ENCODE data around the gene RGMB.

RGMB gene

GRCh38 chr5:98768160-98768959, 5.1 kb upstream of the RGMB start:
- peaks cover 3% of the 10 kb centered on the region; the same call in 1 of the 2 replicates for H3K36me3 ChIP-seq (ENCODE audit: insufficient read depth, low read length)
- peak overlapping the region; percentile 89 for H3K27ac ChIP-seq (ENCODE audit: low read depth, low read length)
- peak overlapping the region; percentile 85 for H3K4me3 ChIP-seq (ENCODE audit: low read depth, low read length)
- no peaks in the 10 kb centered on the region for H3K27me3 ChIP-seq (ENCODE audit: insufficient read depth, low read length)
- peaks cover 18% of the 10 kb centered on the region for H3K4me1 ChIP-seq (ENCODE audit: control insufficient read depth, insufficient read depth, low read length, unreplicated experiment)
- H3K79me2 ChIP-seq (ENCODE audit: control insufficient read depth, insufficient read depth, low read length, unreplicated experiment): peaks cover 42% of the 10 kb centered on the region
- peak overlapping the region; percentile 98 for H2AFZ ChIP-seq (ENCODE audit: low read length, unreplicated experiment)

GRCh38 chr5:98768960-98769209, 4.6 kb upstream of the RGMB start:
- Histone ChIP-seq H3K79me2 (ENCODE audit: control insufficient read depth, insufficient read depth, low read length, unreplicated experiment) (peaks cover 45% of the 10 kb centered on the region), H3K36me3 (ENCODE audit: insufficient read depth, low read length) (peaks cover 3% of the 10 kb centered on the region; the same call in 1 of the 2 replicates), H3K4me3 (ENCODE audit: low read depth, low read length) (peak overlapping the region; percentile 85), H3K27me3 (ENCODE audit: insufficient read depth, low read length) (no peaks in the 10 kb centered on the region), H2AFZ (ENCODE audit: low read length, unreplicated experiment) (peak overlapping the region; percentile 98), H3K4me1 (ENCODE audit: control insufficient read depth, insufficient read depth, low read length, unreplicated experiment) (peaks cover 12% of the 10 kb centered on the region), H3K27ac (ENCODE audit: low read depth, low read length) (peak overlapping the region; percentile 89)

GRCh38 chr5:98769210-98769958, 4.1 kb upstream of the RGMB start:
- H3K36me3 ChIP-seq (ENCODE audit: insufficient read depth, low read length): peaks cover 3% of the 10 kb centered on the region; the same call in 1 of the 2 replicates
- peaks cover 50% of the 10 kb centered on the region for H3K79me2 ChIP-seq (ENCODE audit: control insufficient read depth, insufficient read depth, low read length, unreplicated experiment)
- peaks cover 9% of the 10 kb centered on the region for H3K4me1 ChIP-seq (ENCODE audit: control insufficient read depth, insufficient read depth, low read length, unreplicated experiment)
- peak overlapping the region; percentile 89 for H3K27ac ChIP-seq (ENCODE audit: low read depth, low read length)
- no peaks in the 10 kb centered on the region for H3K27me3 ChIP-seq (ENCODE audit: insufficient read depth, low read length)
- peak overlapping the region; percentile 98 for H2AFZ ChIP-seq (ENCODE audit: low read length, unreplicated experiment)
- peak overlapping the region; percentile 85 for H3K4me3 ChIP-seq (ENCODE audit: low read depth, low read length)

- H3K79me2 ChIP-seq (ENCODE audit: control insufficient read depth, insufficient read depth, low read length, unreplicated experiment): peaks cover 55% of the 10 kb centered on the region
- H3K27me3 ChIP-seq (ENCODE audit: insufficient read depth, low read length): no peaks in the 10 kb centered on the region
- H3K36me3 ChIP-seq (ENCODE audit: insufficient read depth, low read length): peaks cover 4% of the 10 kb centered on the region; the same call in 1 of the 2 replicates
- peaks cover 9% of the 10 kb centered on the region for H3K4me1 ChIP-seq (ENCODE audit: control insufficient read depth, insufficient read depth, low read length, unreplicated experiment)
- H3K4me3 ChIP-seq (ENCODE audit: low read depth, low read length): peak overlapping the region; percentile 85
- H2AFZ ChIP-seq (ENCODE audit: low read length, unreplicated experiment): peak overlapping the region; percentile 98
- peak overlapping the region; percentile 89 for H3K27ac ChIP-seq (ENCODE audit: low read depth, low read length)
Measured at GRCh38 chr5:98769959-98770208, 3.6 kb upstream of the RGMB start.

- H3K27ac ChIP-seq (ENCODE audit: low read depth, low read length): peak overlapping the region; percentile 89
- peak overlapping the region; percentile 85 for H3K4me3 ChIP-seq (ENCODE audit: low read depth, low read length)
- H3K4me1 ChIP-seq (ENCODE audit: control insufficient read depth, insufficient read depth, low read length, unreplicated experiment): peaks cover 9% of the 10 kb centered on the region
- no peaks in the 10 kb centered on the region for H3K27me3 ChIP-seq (ENCODE audit: insufficient read depth, low read length)
- H3K36me3 ChIP-seq (ENCODE audit: insufficient read depth, low read length): peaks cover 8% of the 10 kb centered on the region
- H3K79me2 ChIP-seq (ENCODE audit: control insufficient read depth, insufficient read depth, low read length, unreplicated experiment): peaks cover 60% of the 10 kb centered on the region
- peak overlapping the region; percentile 86 for H2AFZ ChIP-seq (ENCODE audit: low read length, unreplicated experiment)
Measured at GRCh38 chr5:98770209-98770910, 3.1 kb upstream of the RGMB start.

- peaks cover 9% of the 10 kb centered on the region for H3K4me1 ChIP-seq (ENCODE audit: control insufficient read depth, insufficient read depth, low read length, unreplicated experiment)
- peaks cover 12% of the 10 kb centered on the region for H3K36me3 ChIP-seq (ENCODE audit: insufficient read depth, low read length)
- peaks cover 66% of the 10 kb centered on the region for H3K79me2 ChIP-seq (ENCODE audit: control insufficient read depth, insufficient read depth, low read length, unreplicated experiment)
- peak overlapping the region; percentile 89 for H3K27ac ChIP-seq (ENCODE audit: low read depth, low read length)
- H3K27me3 ChIP-seq (ENCODE audit: insufficient read depth, low read length): no peaks in the 10 kb centered on the region
- peak overlapping the region; percentile 85 for H3K4me3 ChIP-seq (ENCODE audit: low read depth, low read length)
- peak overlapping the region; percentile 86 for H2AFZ ChIP-seq (ENCODE audit: low read length, unreplicated experiment)
Measured at GRCh38 chr5:98770911-98771322, 2.5 kb upstream of the RGMB start.

- Histone ChIP-seq H3K27ac (ENCODE audit: low read depth, low read length) (peak overlapping the region; percentile 89), H2AFZ (ENCODE audit: low read length, unreplicated experiment) (peak overlapping the region; percentile 86)
Measured at GRCh38 chr5:98771382-98772109, 1.9 kb upstream of the RGMB start.

GRCh38 chr5:98772415-98773213, 849 bp upstream of the RGMB start:
- peak overlapping the region; percentile 85 for H3K4me3 ChIP-seq (ENCODE audit: low read depth, low read length)
- H3K27me3 ChIP-seq (ENCODE audit: insufficient read depth, low read length): no peaks in the 10 kb centered on the region
- peaks cover 83% of the 10 kb centered on the region for H3K79me2 ChIP-seq (ENCODE audit: control insufficient read depth, insufficient read depth, low read length, unreplicated experiment)
- peak overlapping the region; percentile 69 for H2AFZ ChIP-seq (ENCODE audit: low read length, unreplicated experiment)
- H3K4me1 ChIP-seq (ENCODE audit: control insufficient read depth, insufficient read depth, low read length, unreplicated experiment): peaks cover 15% of the 10 kb centered on the region
- peaks cover 16% of the 10 kb centered on the region for H3K36me3 ChIP-seq (ENCODE audit: insufficient read depth, low read length)
- peak overlapping the region; percentile 89 for H3K27ac ChIP-seq (ENCODE audit: low read depth, low read length)

More at GRCh38 chr5:98771382-98772109, 1.9 kb upstream of the RGMB start:
- Histone ChIP-seq H3K79me2 (ENCODE audit: control insufficient read depth, insufficient read depth, low read length, unreplicated experiment) (peaks cover 72% of the 10 kb centered on the region), H3K36me3 (ENCODE audit: insufficient read depth, low read length) (peaks cover 12% of the 10 kb centered on the region), H3K4me1 (ENCODE audit: control insufficient read depth, insufficient read depth, low read length, unreplicated experiment) (peaks cover 12% of the 10 kb centered on the region), H3K4me3 (ENCODE audit: low read depth, low read length) (peak overlapping the region; percentile 85), H3K27me3 (ENCODE audit: insufficient read depth, low read length) (no peaks in the 10 kb centered on the region)

GRCh38 chr5:98773214-98773463, 324 bp upstream of the RGMB start:
- peak overlapping the region; percentile 89 for H3K27ac ChIP-seq (ENCODE audit: low read depth, low read length)
- H3K4me1 ChIP-seq (ENCODE audit: control insufficient read depth, insufficient read depth, low read length, unreplicated experiment): peaks cover 13% of the 10 kb centered on the region
- peaks cover 88% of the 10 kb centered on the region for H3K79me2 ChIP-seq (ENCODE audit: control insufficient read depth, insufficient read depth, low read length, unreplicated experiment)
- peaks cover 17% of the 10 kb centered on the region for H3K36me3 ChIP-seq (ENCODE audit: insufficient read depth, low read length)
- peak overlapping the region; percentile 69 for H2AFZ ChIP-seq (ENCODE audit: low read length, unreplicated experiment)
- peak overlapping the region; percentile 85 for H3K4me3 ChIP-seq (ENCODE audit: low read depth, low read length)
- no peaks in the 10 kb centered on the region for H3K27me3 ChIP-seq (ENCODE audit: insufficient read depth, low read length)

Data from ACC112 (cell line).